ENCODE measurements around the gene RGS3. TPM values are rescaled to one million over a fixed set of nuclear protein-coding genes. Genes with fewer than 3 reads are reported as not detected.

RGS3 gene
- total RNA-seq, 4 donors from 2014 or later, result 10.5 to 18.2 (median 12.8) TPM

DNA sequence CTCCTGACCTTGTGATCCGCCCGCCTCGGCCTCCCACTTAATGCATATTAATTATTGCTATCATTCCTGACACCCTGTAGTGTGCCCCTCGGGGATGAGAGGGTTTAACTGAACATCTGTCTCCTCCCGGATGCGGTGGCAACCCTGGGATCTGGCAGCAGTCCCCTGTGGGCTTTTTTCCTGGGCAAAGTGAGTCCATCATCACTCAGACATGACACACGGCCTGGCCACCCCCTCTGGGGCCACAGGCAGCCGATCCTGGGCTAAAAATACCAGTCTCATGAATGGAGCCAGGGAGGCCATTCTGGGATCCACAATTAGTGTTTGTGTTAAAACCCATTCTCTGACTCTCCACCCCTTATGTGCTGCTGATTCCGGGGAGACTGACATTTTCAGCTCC is 161.2 kb downstream of the RGS3 start:
- intact Hi-C loops (cut with DNase I; ENCODE audit: low total_unique reads), result no loop called here
- DNase-seq (ENCODE audit: low spot score in 2 of 2), result peak in 1 of 2 donors; percentile 78
- no peak for TF ChIP-seq POLR2A (IDR thresholded peaks at IDR 0.05)
- TF ChIP-seq, protein P1, sequence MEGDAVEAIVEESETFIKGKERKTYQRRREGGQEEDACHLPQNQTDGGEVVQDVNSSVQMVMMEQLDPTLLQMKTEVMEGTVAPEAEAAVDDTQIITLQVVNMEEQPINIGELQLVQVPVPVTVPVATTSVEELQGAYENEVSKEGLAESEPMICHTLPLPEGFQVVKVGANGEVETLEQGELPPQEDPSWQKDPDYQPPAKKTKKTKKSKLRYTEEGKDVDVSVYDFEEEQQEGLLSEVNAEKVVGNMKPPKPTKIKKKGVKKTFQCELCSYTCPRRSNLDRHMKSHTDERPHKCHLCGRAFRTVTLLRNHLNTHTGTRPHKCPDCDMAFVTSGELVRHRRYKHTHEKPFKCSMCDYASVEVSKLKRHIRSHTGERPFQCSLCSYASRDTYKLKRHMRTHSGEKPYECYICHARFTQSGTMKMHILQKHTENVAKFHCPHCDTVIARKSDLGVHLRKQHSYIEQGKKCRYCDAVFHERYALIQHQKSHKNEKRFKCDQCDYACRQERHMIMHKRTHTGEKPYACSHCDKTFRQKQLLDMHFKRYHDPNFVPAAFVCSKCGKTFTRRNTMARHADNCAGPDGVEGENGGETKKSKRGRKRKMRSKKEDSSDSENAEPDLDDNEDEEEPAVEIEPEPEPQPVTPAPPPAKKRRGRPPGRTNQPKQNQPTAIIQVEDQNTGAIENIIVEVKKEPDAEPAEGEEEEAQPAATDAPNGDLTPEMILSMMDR (IDR thresholded peaks at IDR 0.05), result no peak
- 73 to 75% methylated on average over 7 to 9 of the region's 9 CpGs for WGBS, 2 donors
- H3K4me3 ChIP-seq (ENCODE audit: low read depth, poor library complexity, severe bottlenecking), result no peak overlapping the region

DNA sequence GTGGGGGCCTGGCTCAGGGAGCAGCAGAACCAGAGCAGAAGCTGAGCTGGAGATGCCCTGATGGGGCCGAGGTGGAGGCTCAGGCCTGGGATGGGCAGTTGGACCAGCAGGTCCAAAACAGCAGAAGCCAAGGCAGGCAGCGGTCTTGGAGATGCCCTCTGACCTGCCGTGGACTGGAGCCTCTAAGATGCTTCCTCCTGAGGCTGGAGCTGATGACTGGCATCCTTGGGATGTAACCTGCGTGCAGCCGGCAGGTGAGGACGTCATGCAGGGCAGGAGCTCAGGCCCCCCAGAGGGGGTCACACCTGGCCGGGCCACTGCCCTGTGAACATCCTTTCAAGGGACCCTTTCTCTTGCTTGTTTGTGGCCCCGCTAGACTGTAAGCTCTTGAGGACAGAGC is 162.0 kb downstream of the RGS3 start:
- no peak overlapping the region for H3K4me3 ChIP-seq (ENCODE audit: low read depth, poor library complexity, severe bottlenecking)
- intact Hi-C loops (cut with DNase I; ENCODE audit: low total_unique reads), result no loop called here
- peak in 1 of 2 donors; percentile 76 for DNase-seq (ENCODE audit: low spot score in 2 of 2)

DNA sequence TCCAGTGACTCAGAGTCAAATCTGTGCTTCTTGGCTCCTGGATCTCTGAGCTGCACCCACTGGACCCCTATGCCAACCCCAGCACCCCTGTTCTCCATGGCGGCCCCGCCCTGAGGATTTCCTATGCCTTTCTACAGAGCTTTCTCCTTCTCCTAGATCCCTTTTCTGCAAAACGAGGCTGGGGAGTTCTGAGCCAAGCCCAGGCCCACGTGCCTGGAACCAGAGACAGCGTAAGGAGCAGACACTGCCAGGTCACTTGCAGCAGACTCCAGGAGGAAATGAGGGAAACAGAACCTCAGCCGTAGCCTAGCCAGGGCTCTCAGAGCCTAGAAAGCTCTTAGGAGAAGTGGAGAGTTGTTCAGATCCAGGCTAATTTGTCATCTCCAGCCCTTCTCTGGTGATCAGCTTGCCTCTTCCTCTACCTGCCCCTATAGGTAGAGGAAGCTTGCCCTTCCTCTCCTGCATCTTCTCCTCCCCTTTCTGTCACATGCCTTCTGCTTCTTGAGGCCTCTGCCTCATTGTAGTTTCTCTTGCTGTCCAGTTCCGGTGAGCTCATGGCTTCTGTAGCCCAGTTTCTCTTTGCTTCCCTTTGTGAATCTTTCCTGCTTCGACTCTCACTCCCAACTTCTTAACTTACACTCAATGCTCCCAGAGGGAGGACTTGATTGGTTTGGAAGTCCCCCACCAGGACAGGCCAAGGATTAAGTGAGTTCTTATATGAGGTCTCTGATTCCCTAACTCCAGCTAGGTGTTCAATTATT is 163.4 kb downstream of the RGS3 start:
- DNase-seq (ENCODE audit: low spot score in 2 of 2), result peak; percentile 48 to 88

More for the DNA sequence above, 162.0 kb downstream of the RGS3 start:
- 96% methylated on average over 3 to 8 of the region's 8 CpGs for WGBS, 2 donors
- TF ChIP-seq POLR2A (IDR thresholded peaks at IDR 0.05), result no peak
- TF ChIP-seq, protein P1 (IDR thresholded peaks at IDR 0.05), result no peak

DNA sequence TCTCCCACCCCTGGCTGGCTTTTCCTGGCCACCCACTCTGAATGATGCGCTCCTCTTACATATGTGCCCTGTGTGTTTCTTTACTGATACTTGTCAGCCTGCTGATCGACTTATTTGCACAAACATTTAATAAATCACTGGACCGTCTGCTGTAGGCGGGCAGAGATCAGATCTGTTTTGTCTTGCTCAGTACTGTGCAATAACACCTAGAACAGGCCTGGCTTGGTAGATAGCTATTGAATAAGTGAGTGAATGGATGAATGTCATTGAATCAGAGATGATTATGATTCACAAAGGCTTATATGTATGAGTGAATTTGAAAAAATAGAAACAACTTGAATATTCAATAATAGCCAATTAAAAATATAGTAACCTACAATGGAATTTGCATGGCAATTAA is 165.1 kb downstream of the RGS3 start:
- TF ChIP-seq, protein P1 (IDR thresholded peaks at IDR 0.05), result no peak
- no peak for TF ChIP-seq POLR2A (IDR thresholded peaks at IDR 0.05)
- intact Hi-C loops (cut with DNase I; ENCODE audit: low total_unique reads), result no loop called here
- H3K4me3 ChIP-seq (ENCODE audit: low read depth, poor library complexity, severe bottlenecking), result no peak overlapping the region
- WGBS, 2 donors, result 72 to 76% methylated on average over 4 of the region's 4 CpGs
- no peak for DNase-seq (ENCODE audit: low spot score in 2 of 2)

More for the DNA sequence above, 163.4 kb downstream of the RGS3 start:
- 47 to 56% methylated on average over 8 of the region's 8 CpGs for WGBS, 2 donors
- intact Hi-C loops (cut with DNase I; ENCODE audit: low total_unique reads), result no loop called here
- no peak for TF ChIP-seq POLR2A (IDR thresholded peaks at IDR 0.05)
- TF ChIP-seq, protein P1 (IDR thresholded peaks at IDR 0.05), result no peak
- no peak overlapping the region for H3K4me3 ChIP-seq (ENCODE audit: low read depth, poor library complexity, severe bottlenecking)

DNA sequence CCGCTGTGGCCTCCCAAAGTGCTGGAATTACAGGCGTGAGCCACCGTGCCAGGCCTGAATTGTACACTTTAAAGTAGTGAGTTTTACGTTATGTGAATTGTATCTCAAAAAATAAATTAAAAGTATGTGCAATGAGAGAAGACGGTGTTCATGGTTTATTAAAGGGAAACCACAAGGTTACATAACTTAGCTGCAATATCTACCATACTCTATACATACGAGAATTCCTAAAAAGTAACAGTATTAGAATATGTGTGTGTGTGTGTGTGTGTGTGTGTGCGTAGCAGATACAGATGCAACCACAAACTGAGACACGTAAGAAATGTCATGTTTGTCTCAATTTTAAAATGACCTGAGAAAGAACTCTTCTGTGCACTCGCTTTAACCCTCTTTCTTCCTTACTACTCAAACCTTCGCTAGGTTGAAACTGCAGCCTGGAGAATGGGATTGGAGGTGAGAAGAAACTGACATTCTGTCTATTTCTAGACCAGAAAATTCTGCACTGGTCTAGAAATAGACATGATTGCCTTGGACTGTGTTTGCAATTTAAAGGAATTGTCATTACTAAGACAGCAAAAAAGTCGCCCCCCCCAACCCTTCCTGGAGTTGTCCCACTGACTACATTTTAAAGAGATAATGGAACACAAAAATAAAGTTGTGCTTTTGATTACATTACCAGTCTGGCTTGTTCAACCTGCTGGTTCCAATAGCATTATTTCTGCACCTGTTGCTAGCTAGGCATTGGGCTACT is 167.0 kb downstream of the RGS3 start:
- 83 to 86% methylated on average over 11 of the region's 11 CpGs for WGBS, 2 donors
- DNase-seq (ENCODE audit: low spot score in 2 of 2), result no peak
- intact Hi-C loops (cut with DNase I; ENCODE audit: low total_unique reads), result no loop called here
- H3K4me3 ChIP-seq (ENCODE audit: low read depth, poor library complexity, severe bottlenecking), result no peak overlapping the region
- TF ChIP-seq, protein P1 (IDR thresholded peaks at IDR 0.05), result no peak
- TF ChIP-seq POLR2A (IDR thresholded peaks at IDR 0.05), result no peak
